IPS-18a (cell line): Measurements from ENCODE around the gene CPNE1.
"Not testable (repeated sequence)": the region's sequence is repeated elsewhere in the genome, so short reads cannot be mapped to it uniquely, and the experiment has no call there.

ENCODE experiments used
- H3K27ac ChIP-seq: one replicate; pipeline ENCODE4 v1.5.1; 2013; ENCODE audit warnings: low read length
- H3K27me3 ChIP-seq: one replicate; pipeline ENCODE4 v1.6.1; 2013; ENCODE audit warnings: mild to moderate bottlenecking, low read length; ENCODE audit not compliant: control insufficient read depth, insufficient read depth
- H3K36me3 ChIP-seq: one replicate; pipeline ENCODE4 v1.6.1; 2013; ENCODE audit warnings: low read depth, low read length; ENCODE audit not compliant: control insufficient read depth
- H3K4me1 ChIP-seq: one replicate; pipeline ENCODE4 v1.6.1; 2013; ENCODE audit warnings: low read depth, low read length; ENCODE audit not compliant: control insufficient read depth
- H3K4me3 ChIP-seq: one replicate; pipeline ENCODE4 v1.5.1; 2013; ENCODE audit warnings: low read length
- H3K9ac ChIP-seq: one replicate; pipeline ENCODE4 v1.6.1; 2013; ENCODE audit warnings: mild to moderate bottlenecking, low read length, moderate library complexity
- H3K9me3 ChIP-seq: one replicate; pipeline ENCODE4 v1.6.1; 2013; ENCODE audit warnings: low read depth, low read length; ENCODE audit not compliant: control insufficient read depth

The CPNE1 gene

DNA sequence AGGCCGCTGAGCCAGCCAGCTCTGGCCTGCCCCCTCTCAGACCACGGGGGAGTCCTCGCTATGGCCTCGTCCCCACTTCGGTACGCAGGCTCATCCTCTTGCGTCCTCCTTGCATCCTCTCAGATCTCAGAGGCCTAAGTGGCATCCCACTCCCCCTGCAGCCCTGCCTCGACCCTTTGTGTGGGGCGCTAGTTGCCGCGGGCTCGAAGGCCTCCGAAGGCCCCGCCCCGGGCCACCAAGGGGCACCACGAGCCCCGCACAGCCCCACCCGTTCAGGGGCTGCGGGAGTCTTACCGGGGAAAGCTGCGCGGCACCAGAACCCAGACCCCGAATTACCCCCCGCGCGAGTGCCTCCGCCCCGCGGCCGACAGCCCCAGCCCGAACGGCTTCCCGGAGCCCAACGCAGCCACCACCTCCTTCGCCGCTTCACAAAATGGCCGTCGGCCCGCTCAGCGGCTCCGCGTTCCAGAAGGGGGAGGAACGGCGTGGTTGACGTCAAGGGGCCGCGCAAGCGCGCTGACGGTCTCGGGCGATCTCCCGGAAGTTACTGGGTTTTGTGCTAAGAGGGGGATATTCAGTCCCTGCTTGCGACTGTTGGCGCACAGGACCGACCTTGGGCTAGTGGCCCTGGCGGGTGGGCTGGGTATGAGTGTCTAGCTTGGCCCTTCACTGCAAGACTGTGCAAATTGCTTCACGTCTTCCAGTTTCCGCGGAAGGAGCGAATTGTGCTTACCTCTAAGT lies at the start of gene CPNE1, which contains the start of gene RBM12:
TSS of gene CPNE1 (minus strand) at position 435 of the 741 bp plus-strand sequence. CDS start 31,977 bp downstream, outside the sequence.
TSS of gene RBM12 (minus strand) at position 435 of the 741 bp plus-strand sequence. CDS start 9,578 bp downstream, outside the sequence.
- Histone ChIP-seq H3K36me3 (no peaks in the 10 kb centered on the region), H3K9me3 (no peaks in the 10 kb centered on the region), H3K4me1 (peaks cover 25% of the 10 kb centered on the region), H3K9ac (peak within 1 kb of the TSS; percentile 100), H3K27ac (peak within 1 kb of the TSS; percentile 97), H3K27me3 (no peaks in the 10 kb centered on the region), H3K4me3 (peak within 1 kb of the TSS; percentile 98)

GRCh38 chr20:35714127-35714526 lies 49.4 kb upstream of the CPNE1 start:
- no peak overlapping the region for H3K9ac ChIP-seq
- H3K4me3 ChIP-seq: no peak overlapping the region
- no peaks in the 10 kb centered on the region for H3K9me3 ChIP-seq
- peaks cover 99% of the 10 kb centered on the region for H3K36me3 ChIP-seq
- no peaks in the 10 kb centered on the region for H3K4me1 ChIP-seq
- no peaks in the 10 kb centered on the region for H3K27me3 ChIP-seq
- H3K27ac ChIP-seq: no peak overlapping the region

GRCh38 chr20:35713120-35713519 lies 48.4 kb upstream of the CPNE1 start:
- H3K36me3 ChIP-seq: peaks cover 99% of the 10 kb centered on the region
- H3K4me3 ChIP-seq, H3K9ac ChIP-seq, H3K4me1 ChIP-seq, H3K9me3 ChIP-seq, H3K27ac ChIP-seq, H3K27me3 ChIP-seq: not testable (repeated sequence)

- Histone ChIP-seq H3K27ac (no peak overlapping the region), H3K4me3 (no peak overlapping the region), H3K4me1 (no peaks in the 10 kb centered on the region), H3K36me3 (peaks cover 99% of the 10 kb centered on the region), H3K9me3 (no peaks in the 10 kb centered on the region), H3K27me3 (no peaks in the 10 kb centered on the region), H3K9ac (no peak overlapping the region)
Measured at GRCh38 chr20:35711588-35712209, 47.0 kb upstream of the CPNE1 start.

- Histone ChIP-seq H3K4me3 (no peak overlapping the region), H3K9me3 (no peaks in the 10 kb centered on the region), H3K9ac (no peak overlapping the region), H3K36me3 (peaks cover 99% of the 10 kb centered on the region), H3K4me1 (no peaks in the 10 kb centered on the region), H3K27me3 (no peaks in the 10 kb centered on the region), H3K27ac (no peak overlapping the region)
Measured at GRCh38 chr20:35710884-35711587, 46.3 kb upstream of the CPNE1 start.

DNA sequence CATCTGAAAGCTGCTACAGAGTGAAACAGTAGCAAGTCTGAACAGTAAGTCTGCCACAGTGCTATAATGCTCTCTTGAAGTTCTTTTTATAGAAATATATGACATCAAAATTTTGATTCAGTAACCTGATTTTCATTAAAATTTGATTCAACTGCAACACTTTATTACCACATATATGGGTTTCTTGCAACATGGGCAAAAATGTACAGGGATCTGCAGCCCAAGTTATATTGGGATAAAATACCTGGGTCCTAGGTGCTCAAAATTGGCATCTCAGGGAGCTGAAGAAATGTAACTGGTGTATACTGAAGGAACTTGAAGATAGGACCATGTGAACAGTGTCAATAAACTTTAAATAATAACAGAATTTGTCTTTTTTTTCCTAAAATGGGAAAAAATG lies 45.3 kb upstream of the CPNE1 start:
- Histone ChIP-seq H3K27me3 (no peaks in the 10 kb centered on the region), H3K4me3 (no peak overlapping the region), H3K9ac (no peak overlapping the region), H3K36me3 (peaks cover 99% of the 10 kb centered on the region), H3K9me3 (no peaks in the 10 kb centered on the region), H3K4me1 (no peaks in the 10 kb centered on the region), H3K27ac (no peak overlapping the region)

GRCh38 chr20:35709259-35709658 lies 44.6 kb upstream of the CPNE1 start:
- no peaks in the 10 kb centered on the region for H3K9me3 ChIP-seq
- H3K4me1 ChIP-seq: no peaks in the 10 kb centered on the region
- H3K27ac ChIP-seq: no peak overlapping the region
- H3K9ac ChIP-seq: no peak overlapping the region
- H3K27me3 ChIP-seq: no peaks in the 10 kb centered on the region
- peaks cover 99% of the 10 kb centered on the region for H3K36me3 ChIP-seq
- no peak overlapping the region for H3K4me3 ChIP-seq

- H3K4me1 ChIP-seq: no peaks in the 10 kb centered on the region
- H3K27ac ChIP-seq: no peak overlapping the region
Measured at GRCh38 chr20:35708502-35708901, 43.8 kb upstream of the CPNE1 start.

GRCh38 chr20:35706591-35707529 lies 42.2 kb upstream of the CPNE1 start:
- not testable (repeated sequence) for H3K9me3 ChIP-seq, H3K27ac ChIP-seq, H3K27me3 ChIP-seq, H3K4me1 ChIP-seq, H3K9ac ChIP-seq, H3K4me3 ChIP-seq
- peaks cover 97% of the 10 kb centered on the region for H3K36me3 ChIP-seq

More at GRCh38 chr20:35708502-35708901, 43.8 kb upstream of the CPNE1 start:
- no peaks in the 10 kb centered on the region for H3K9me3 ChIP-seq
- H3K9ac ChIP-seq: no peak overlapping the region
- H3K4me3 ChIP-seq: no peak overlapping the region
- peaks cover 99% of the 10 kb centered on the region for H3K36me3 ChIP-seq
- no peaks in the 10 kb centered on the region for H3K27me3 ChIP-seq

GRCh38 chr20:35705894-35706293 lies 41.2 kb upstream of the CPNE1 start:
- not testable (repeated sequence) for H3K4me3 ChIP-seq, H3K9ac ChIP-seq, H3K27me3 ChIP-seq, H3K4me1 ChIP-seq, H3K27ac ChIP-seq, H3K9me3 ChIP-seq
- H3K36me3 ChIP-seq: peaks cover 88% of the 10 kb centered on the region
